WTC11 (cell line): ENCODE results near the gene MRPS15. TPM values are rescaled to one million over a fixed set of nuclear protein-coding genes. Genes with fewer than 3 reads are reported as not detected.
A peak's percentile ranks its signal among the peaks of the same experiment; 100 is the strongest.

ENCODE experiments used
- ATAC-seq: fragments of 200-7000 bp; cut with Tn5 transposase; 2 replicates; pipeline ENCODE4 v1.10.0; 2021; ENCODE audit warnings: mild to moderate bottlenecking, moderate library complexity
- CTCF ChIA-PET: fragments of 300-600 bp; sonication (Branson Sonifier 250); formaldehyde crosslinking; loops from one replicate; lab custom pipeline; 2021; ENCODE audit warnings: antibody characterized with exemption; lab: Charles Lee
- POLR2A ChIA-PET: fragments of 350-600 bp; sonication (Branson Sonifier 250); formaldehyde crosslinking; loops from one replicate; lab custom pipeline; 2021; ENCODE audit warnings: antibody characterized with exemption; lab: Charles Lee
- DNase-seq: peaks from one replicate; pipeline ENCODE4 v3.0.0; 2021; ENCODE audit warnings: low spot score
- H3K27ac Mint-ChIP-seq: 2 replicates; pipeline ENCODE4 v1.8.0; 2021; ENCODE audit warnings: mixed read lengths
- H3K27me3 Mint-ChIP-seq: 2 replicates; pipeline ENCODE4 v1.8.0; 2021; ENCODE audit warnings: low read depth, mild to moderate bottlenecking, moderate library complexity, mixed read lengths
- H3K36me3 Mint-ChIP-seq: 2 replicates; pipeline ENCODE4 v1.8.0; 2021; ENCODE audit warnings: mixed read lengths
- H3K4me1 Mint-ChIP-seq: 2 replicates; pipeline ENCODE4 v1.8.0; 2022; ENCODE audit warnings: mixed read lengths
- H3K4me3 Mint-ChIP-seq: 2 replicates; pipeline ENCODE4 v1.8.0; 2021; ENCODE audit warnings: mild to moderate bottlenecking, moderate library complexity, mixed read lengths
- H3K9me3 Mint-ChIP-seq: 2 replicates; pipeline ENCODE4 v1.8.0; 2021; ENCODE audit warnings: mixed read lengths
- AFF4 ChIP-seq: sonication (generic); formaldehyde crosslinking; IDR thresholded peaks from 2 replicates; pipeline ENCODE4 v1.8.1; 2023; ENCODE audit warnings: mild to moderate bottlenecking, missing genetic modification reagents, borderline replicate concordance
- ATF6 ChIP-seq: sonication (generic); formaldehyde crosslinking; IDR thresholded peaks from 2 replicates; pipeline ENCODE4 v1.8.1; 2023; ENCODE audit warnings: mild to moderate bottlenecking, missing genetic modification reagents
- ELF4 ChIP-seq: sonication (generic); formaldehyde crosslinking; IDR thresholded peaks from 2 replicates; pipeline ENCODE4 v1.8.1; 2022; ENCODE audit warnings: low read depth, mild to moderate bottlenecking, moderate library complexity, missing genetic modification reagents
- ESRRA ChIP-seq: sonication (generic); formaldehyde crosslinking; IDR thresholded peaks from 2 replicates; pipeline ENCODE4 v1.8.1; 2022; ENCODE audit warnings: mild to moderate bottlenecking, missing genetic modification reagents, borderline replicate concordance
- FOXJ3 ChIP-seq: sonication (generic); formaldehyde crosslinking; IDR thresholded peaks from 2 replicates; pipeline ENCODE4 v1.9.0; 2021; ENCODE audit warnings: missing genetic modification reagents, mild to moderate bottlenecking, borderline replicate concordance
- FOXP1 ChIP-seq: sonication (generic); formaldehyde crosslinking; IDR thresholded peaks from 2 replicates; pipeline ENCODE4 v1.8.0; 2022; ENCODE audit warnings: missing genetic modification reagents, mild to moderate bottlenecking, moderate library complexity, borderline replicate concordance
- HMGA2 ChIP-seq: fragments of 250-450 bp; sonication (Bioruptor Pico); IDR thresholded peaks from 2 replicates; pipeline ENCODE4 v1.4.0; 2021; ENCODE audit warnings: mild to moderate bottlenecking, moderate library complexity
- MAX ChIP-seq: sonication (generic); formaldehyde crosslinking; IDR thresholded peaks from 2 replicates; pipeline ENCODE4 v1.8.0; 2022; ENCODE audit warnings: mild to moderate bottlenecking, missing genetic modification reagents
- MLX ChIP-seq: sonication (generic); formaldehyde crosslinking; IDR thresholded peaks from 2 replicates; pipeline ENCODE4 v1.8.1; 2023; ENCODE audit warnings: mild to moderate bottlenecking, missing genetic modification reagents, moderate library complexity
- NR3C1 ChIP-seq: sonication (generic); formaldehyde crosslinking; conservative IDR thresholded peaks from 2 replicates; pipeline ENCODE4 v1.8.1; 2023; ENCODE audit warnings: low read depth, mild to moderate bottlenecking, missing genetic modification reagents
- PREB ChIP-seq: sonication (generic); formaldehyde crosslinking; IDR thresholded peaks from 2 replicates; pipeline ENCODE4 v1.8.1; 2022; ENCODE audit warnings: mild to moderate bottlenecking, missing genetic modification reagents, moderate library complexity, borderline replicate concordance
- SMAD3 ChIP-seq: sonication (generic); formaldehyde crosslinking; IDR thresholded peaks from 2 replicates; pipeline ENCODE4 v1.8.0; 2022; ENCODE audit warnings: missing genetic modification reagents, mild to moderate bottlenecking, borderline replicate concordance
- SOX15 ChIP-seq: fragments of 250-450 bp; sonication (Bioruptor Pico); IDR thresholded peaks from 2 replicates; pipeline ENCODE4 v1.9.0; 2021; ENCODE audit warnings: mild to moderate bottlenecking
- TEAD4 ChIP-seq: sonication (generic); formaldehyde crosslinking; IDR thresholded peaks from 2 replicates; pipeline ENCODE4 v1.8.0; 2022; ENCODE audit warnings: mild to moderate bottlenecking, missing genetic modification reagents
- ZBTB43 ChIP-seq: sonication (generic); formaldehyde crosslinking; IDR thresholded peaks from 2 replicates; pipeline ENCODE4 v1.8.1; 2023; ENCODE audit warnings: mild to moderate bottlenecking, missing genetic modification reagents
- ZNF121 ChIP-seq: sonication (generic); formaldehyde crosslinking; IDR thresholded peaks from 2 replicates; pipeline ENCODE4 v1.8.0; 2023; ENCODE audit warnings: missing genetic modification reagents
- ZNF138 ChIP-seq: sonication (generic); formaldehyde crosslinking; conservative IDR thresholded peaks from 2 replicates; pipeline ENCODE4 v1.8.1; 2022; ENCODE audit warnings: mild to moderate bottlenecking, moderate library complexity, missing genetic modification reagents
- ZNF219 ChIP-seq: sonication (generic); formaldehyde crosslinking; IDR thresholded peaks from 2 replicates; pipeline ENCODE4 v1.8.0; 2023; ENCODE audit warnings: missing genetic modification reagents, mild to moderate bottlenecking, borderline replicate concordance
- ZNF281 ChIP-seq: sonication (generic); formaldehyde crosslinking; IDR thresholded peaks from 2 replicates; pipeline ENCODE4 v1.8.0; 2023; ENCODE audit warnings: mild to moderate bottlenecking, missing genetic modification reagents
- ZNF317 ChIP-seq: sonication (generic); formaldehyde crosslinking; IDR thresholded peaks from 2 replicates; pipeline ENCODE4 v1.8.1; 2023; ENCODE audit warnings: low read depth, mild to moderate bottlenecking, moderate library complexity, missing genetic modification reagents, borderline replicate concordance
- ZNF416 ChIP-seq: fragments of 250-450 bp; sonication (Bioruptor Pico); IDR thresholded peaks from 2 replicates; pipeline ENCODE4 v1.9.0; 2021; ENCODE audit warnings: mild to moderate bottlenecking, inconsistent platforms
- ZSCAN18 ChIP-seq: fragments of 250-450 bp; sonication (Bioruptor Pico); IDR thresholded peaks from 2 replicates; pipeline ENCODE4 v2.1.2; 2022; ENCODE audit warnings: mild to moderate bottlenecking, moderate library complexity
- total RNA-seq: library from RNA; stranded (reverse); gene quantifications from 3 replicates; pipeline ENCODE4 v1.2.3, GENCODE V29; 2021

The MRPS15 gene
- total RNA-seq, 1 experiment from 2014 or later = 113 TPM

GRCh38 chr1:36442337-36442736 is 21.8 kb downstream of the MRPS15 start:
- H3K27ac Mint-ChIP-seq = no peak overlapping the region
- peaks cover 21% of the 10 kb centered on the region for H3K4me1 Mint-ChIP-seq
- DNase-seq = no peak
- ChIA-PET POLR2A (interaction anchor here (0.7 kb wide), 1 partner anchor 292 kb away, joined by 4 read pairs; no protein-coding TSS in a partner anchor), CTCF (no interaction called here)
- TF ChIP-seq TEAD4 (CRISPR knock-in tag) (no peak), ESRRA (CRISPR knock-in tag) (no peak), SMAD3 (no peak), FOXJ3 (CRISPR knock-in tag) (no peak), ATF6 (CRISPR knock-in tag) (no peak), MAX (CRISPR knock-in tag) (no peak), ZNF281 (CRISPR knock-in tag) (no peak), ZNF219 (CRISPR knock-in tag) (no peak), ZNF138 (no peak), SOX15 (CRISPR knock-in tag) (no peak), HMGA2 (CRISPR knock-in tag) (no peak), ZNF416 (CRISPR knock-in tag) (no peak), ZNF317 (CRISPR knock-in tag) (no peak), ZSCAN18 (no peak), ZBTB43 (no peak)
- no peaks in the 10 kb centered on the region for H3K36me3 Mint-ChIP-seq
- H3K9me3 Mint-ChIP-seq = no peaks in the 10 kb centered on the region
- H3K4me3 Mint-ChIP-seq = no peak overlapping the region
- ATAC-seq = no peak
- no peaks in the 10 kb centered on the region for H3K27me3 Mint-ChIP-seq

- H3K4me3 Mint-ChIP-seq = no peak overlapping the region
- TF ChIP-seq ELF4 (CRISPR knock-in tag) (no peak), AFF4 (no peak), MLX (CRISPR knock-in tag) (no peak), NR3C1 (no peak), ZNF121 (CRISPR knock-in tag) (no peak), FOXP1 (CRISPR knock-in tag) (no peak), PREB (CRISPR knock-in tag) (no peak)
Observed at GRCh38 chr1:36440646-36441045, 23.5 kb downstream of the MRPS15 start.

More at GRCh38 chr1:36440646-36441045, 23.5 kb downstream of the MRPS15 start:
- Mint-ChIP-seq H3K4me1 (peaks cover 13% of the 10 kb centered on the region), H3K9me3 (no peaks in the 10 kb centered on the region), H3K36me3 (no peaks in the 10 kb centered on the region), H3K27me3 (no peaks in the 10 kb centered on the region), H3K27ac (peak overlapping the region; percentile 24; the same call in 1 of the 2 replicates)
- DNase-seq (no peak), ATAC-seq (no peak; the same call in 1 of the 2 replicates)
- ChIA-PET POLR2A (no interaction called here), CTCF (interaction anchor here (1.0 to 2.2 kb wide), 3 partner anchors 10 to 98 kb away, joined by 3 to 11 read pairs (median 6); partner anchors contain the start of gene OSCP1)
